Epithelial cell of proximal tubule (primary cell): Measurements from ENCODE around the gene FANK1. TPM values are rescaled to one million over a fixed set of nuclear protein-coding genes. Genes with fewer than 3 reads are reported as not detected.

Source experiments
- DNase-seq: peaks from one replicate; pipeline ENCODE4 v3.0.0-alpha.2; 2011; ENCODE audit warnings: low read depth
- H3K4me3 ChIP-seq: 2 replicates; pipeline ENCODE4 v1.5.1; 2011; ENCODE audit warnings: low read depth, mild to moderate bottlenecking, low read length
- CTCF ChIP-seq: conservative IDR thresholded peaks from 2 replicates; pipeline ENCODE4 v1.5.1; 2012; ENCODE audit warnings: low read depth, mild to moderate bottlenecking, low read length
- total RNA-seq: library from RNA; depleted of rRNA; stranded (reverse); fragments of >200 nt; gene quantifications from 2 replicates; pipeline ENCODE4 v1.2.3, GENCODE V29; 2015

Gene FANK1
- total RNA-seq, 1 donor from 2014 or later, result 9.2 TPM

DNA sequence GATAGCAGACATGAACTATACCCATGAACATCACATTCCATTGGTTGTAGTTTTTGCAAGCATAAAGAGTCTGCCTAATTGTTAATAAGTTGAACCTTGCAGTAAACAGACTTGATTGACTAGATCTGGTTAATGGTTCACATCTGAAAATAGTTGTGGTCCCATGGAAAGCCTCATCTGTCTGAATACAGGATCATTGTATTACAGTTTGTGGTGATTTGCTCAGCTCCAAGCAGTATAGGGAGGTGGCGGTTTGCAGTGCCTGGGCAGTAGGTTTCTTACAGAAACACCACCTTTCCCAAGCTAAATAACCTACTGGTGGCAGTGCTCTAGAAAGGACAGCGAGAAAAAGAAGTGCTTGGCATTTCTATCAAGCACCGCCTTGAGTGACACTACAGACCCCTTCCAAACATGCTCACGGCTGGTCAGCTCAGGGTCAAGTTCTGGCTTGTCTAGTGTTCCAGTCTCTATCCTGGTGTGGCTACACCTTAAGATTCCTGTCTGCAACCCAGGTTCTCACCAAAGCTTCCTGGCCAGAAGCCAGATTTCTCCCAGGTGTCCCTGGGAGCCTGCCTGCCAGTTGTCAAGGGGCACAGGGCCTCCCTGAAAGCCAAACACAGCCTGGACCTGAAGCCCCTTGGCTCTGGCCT, 119.9 kb downstream of the FANK1 start:
- no peak for TF ChIP-seq CTCF
- no peak overlapping the region for H3K4me3 ChIP-seq
- DNase-seq, result peak; percentile 61

DNA sequence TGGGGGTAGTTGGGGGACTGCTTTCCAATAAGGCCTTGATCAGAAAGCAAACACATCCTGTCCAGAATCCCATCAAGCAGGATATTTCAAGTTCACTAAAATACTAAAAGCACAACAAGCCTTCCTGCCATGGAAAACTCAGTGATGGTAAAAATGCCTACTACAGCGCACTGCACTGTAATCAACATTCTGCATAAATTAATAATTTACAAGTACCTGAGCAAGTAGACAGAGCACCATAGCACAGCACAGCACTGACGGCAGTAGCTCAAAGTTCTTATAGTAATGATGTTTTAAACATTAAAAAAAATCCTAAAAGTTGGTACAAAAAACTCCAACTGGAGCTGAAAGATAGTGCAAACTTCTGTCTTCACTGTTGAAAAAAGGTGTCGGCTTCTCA, 120.5 kb downstream of the FANK1 start:
- no peak for TF ChIP-seq CTCF
- DNase-seq, result no peak
- H3K4me3 ChIP-seq, result no peak overlapping the region

- H3K4me3 ChIP-seq, result no peak overlapping the region
- no peak for TF ChIP-seq CTCF
- DNase-seq, result peak; percentile 93
Measured at GRCh38 chr10:126017961-126018560, 121.7 kb downstream of the FANK1 start.

DNA sequence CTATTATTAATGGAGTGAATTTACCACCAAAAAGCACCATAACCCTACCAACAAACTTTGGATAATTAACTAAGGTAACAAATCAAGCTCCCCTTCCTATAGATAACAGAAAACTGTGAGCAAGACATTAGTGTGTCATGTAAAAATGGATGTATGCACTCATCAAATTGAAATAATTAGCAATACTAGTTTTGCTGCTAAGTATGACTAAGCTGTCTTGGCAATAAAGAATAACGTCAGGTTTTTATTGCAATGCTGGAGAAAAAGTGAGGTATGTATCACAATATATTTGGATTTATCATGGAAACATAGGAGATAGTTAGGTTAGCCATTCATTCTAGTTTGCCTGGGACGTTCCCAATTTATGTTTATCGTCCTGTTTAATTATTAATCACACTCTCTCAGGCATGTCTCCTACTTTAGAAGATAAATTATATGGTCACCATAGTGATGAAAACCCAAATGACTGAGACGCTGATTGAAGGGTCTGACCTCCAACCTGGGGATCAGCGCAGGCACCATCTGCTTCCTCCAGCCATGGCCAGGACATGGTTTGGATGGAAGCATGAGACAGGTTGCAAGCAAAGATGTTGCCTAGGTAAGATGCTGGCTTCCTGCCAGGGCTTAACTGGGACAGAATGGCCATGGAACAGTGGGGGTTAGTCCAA, 125.6 kb downstream of the FANK1 start:
- H3K4me3 ChIP-seq, result no peak overlapping the region
- TF ChIP-seq CTCF, result no peak
- DNase-seq, result no peak

DNA sequence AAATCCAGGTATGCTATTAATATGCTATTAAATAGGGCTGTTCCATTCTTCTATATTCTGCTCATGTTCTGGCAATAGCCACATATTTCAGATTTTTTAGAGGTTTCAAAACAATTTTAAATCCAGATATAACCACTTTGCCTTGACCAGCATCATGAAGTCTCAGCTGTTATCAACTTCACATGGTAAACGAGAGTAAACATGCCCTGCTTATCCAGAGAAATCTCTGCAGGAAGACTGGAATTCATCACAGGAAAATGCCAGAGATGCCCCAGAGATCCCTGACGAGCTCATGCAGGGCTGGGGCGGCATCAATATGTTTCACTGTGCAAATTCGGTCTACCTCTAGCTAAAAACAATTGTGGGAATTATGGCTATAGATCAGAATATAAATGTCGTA, 126.5 kb downstream of the FANK1 start:
- DNase-seq, result no peak

GRCh38 chr10:126027692-126028091, 131.3 kb downstream of the FANK1 start:
- H3K4me3 ChIP-seq, result no peak overlapping the region
- no peak for TF ChIP-seq CTCF
- DNase-seq, result no peak

More for the DNA sequence above, 126.5 kb downstream of the FANK1 start:
- TF ChIP-seq CTCF, result no peak
- no peak overlapping the region for H3K4me3 ChIP-seq
